Astrocyte (in vitro differentiated cells and primary cell): ENCODE data around the gene ALDH1L1. TPM values are rescaled to one million over a fixed set of nuclear protein-coding genes. Genes with fewer than 3 reads are reported as not detected.
"Not testable (repeated sequence)": the region's sequence is repeated elsewhere in the genome, so short reads cannot be mapped to it uniquely, and the experiment has no call there.

Source experiments
- DNase-seq: peaks from one replicate; pipeline ENCODE4 v3.0.0-alpha.2; 2010; ENCODE audit warnings: low read depth
- FAIRE-seq: peaks from 2 replicates; lab custom pipeline; 2011; peaks lifted over from hg19 to GRCh38; lab: Jason Lieb, UNC
- H2AFZ ChIP-seq: 2 replicates; pipeline ENCODE4 v1.6.0; 2012; ENCODE audit warnings: low read depth, low read length, inconsistent platforms
- H3K27ac ChIP-seq: 2 replicates; pipeline ENCODE4 v1.5.1; 2011; ENCODE audit warnings: low read depth, low read length, inconsistent platforms
- H3K27me3 ChIP-seq: 2 replicates; pipeline ENCODE4 v1.6.0; 2011; ENCODE audit warnings: low read length, inconsistent platforms; ENCODE audit not compliant: insufficient read depth
- H3K36me3 ChIP-seq: 2 replicates; pipeline ENCODE4 v1.5.1; 2011; ENCODE audit warnings: low read length, inconsistent platforms; ENCODE audit not compliant: insufficient read depth
- H3K4me1 ChIP-seq: 2 replicates; pipeline ENCODE4 v1.5.1; 2011; ENCODE audit warnings: low read length, inconsistent platforms; ENCODE audit not compliant: insufficient read depth
- H3K4me2 ChIP-seq: 2 replicates; pipeline ENCODE4 v1.6.0; 2012; ENCODE audit warnings: low read length, inconsistent platforms
- H3K4me3 ChIP-seq: 2 replicates; pipeline ENCODE4 v1.5.1; 2011; ENCODE audit warnings: low read depth, mild to moderate bottlenecking, low read length, inconsistent platforms; ENCODE audit not compliant: insufficient read depth
- H3K79me2 ChIP-seq: 2 replicates; pipeline ENCODE4 v1.6.0; 2012; ENCODE audit warnings: mild to moderate bottlenecking, low read length, inconsistent platforms; ENCODE audit not compliant: insufficient read depth
- H3K9ac ChIP-seq: 2 replicates; pipeline ENCODE4 v1.6.0; 2012; ENCODE audit warnings: mild to moderate bottlenecking, low read length, inconsistent platforms
- H3K9me3 ChIP-seq: 2 replicates; pipeline ENCODE4 v1.5.1; 2012; ENCODE audit warnings: low read depth, mild to moderate bottlenecking, low read length, inconsistent platforms; ENCODE audit not compliant: insufficient read depth
- H4K20me1 ChIP-seq: 2 replicates; pipeline ENCODE4 v1.6.0; 2012; ENCODE audit warnings: low read length, inconsistent platforms; ENCODE audit not compliant: insufficient read depth
- H3K27ac Mint-ChIP-seq: one replicate; pipeline ENCODE4 v1.8.0; 2021; ENCODE audit warnings: mild to moderate bottlenecking, mixed read lengths; ENCODE audit not compliant: unreplicated experiment
- H3K27me3 Mint-ChIP-seq: one replicate; pipeline ENCODE4 v1.8.0; 2021; ENCODE audit warnings: low read depth, mixed read lengths; ENCODE audit not compliant: unreplicated experiment
- H3K36me3 Mint-ChIP-seq: one replicate; pipeline ENCODE4 v1.8.0; 2021; ENCODE audit warnings: low read depth, mixed read lengths; ENCODE audit not compliant: unreplicated experiment
- H3K4me1 Mint-ChIP-seq: one replicate; pipeline ENCODE4 v1.8.0; 2021; ENCODE audit warnings: low read depth, mixed read lengths; ENCODE audit not compliant: unreplicated experiment
- H3K4me3 Mint-ChIP-seq: one replicate; pipeline ENCODE4 v1.8.0; 2021; ENCODE audit warnings: mild to moderate bottlenecking, moderate library complexity, mixed read lengths; ENCODE audit not compliant: unreplicated experiment
- H3K9me3 Mint-ChIP-seq: one replicate; pipeline ENCODE4 v1.8.0; 2021; ENCODE audit warnings: mild to moderate bottlenecking, mixed read lengths; ENCODE audit not compliant: unreplicated experiment
- CTCF ChIP-seq: IDR thresholded peaks from 2 replicates; pipeline ENCODE4 v1.5.1; 2011; ENCODE audit warnings: low read depth, mild to moderate bottlenecking, inconsistent platforms, low read length, moderate library complexity; ENCODE audit not compliant: insufficient read depth
- EZH2 ChIP-seq: IDR thresholded peaks from 2 replicates; pipeline ENCODE4 v1.6.1; 2012; ENCODE audit warnings: mild to moderate bottlenecking, low read length, inconsistent platforms; ENCODE audit not compliant: insufficient read depth
- total RNA-seq: library from RNA; stranded (reverse); gene quantifications from 2 replicates; pipeline ENCODE4 v1.2.1, GENCODE V29; 2021

The ALDH1L1 gene
- total RNA-seq, 1 donor from 2014 or later = not detected

- no peaks in the 10 kb centered on the region for H3K36me3 ChIP-seq
- H3K4me1 ChIP-seq = no peaks in the 10 kb centered on the region
- no peaks in the 10 kb centered on the region for H3K9me3 ChIP-seq
- H3K4me2 ChIP-seq = no peak overlapping the region
- H3K27me3 ChIP-seq = no peaks in the 10 kb centered on the region
- no peak overlapping the region for H3K4me3 ChIP-seq
- Mint-ChIP-seq H3K27ac (no peak overlapping the region), H3K27me3 (no peaks in the 10 kb centered on the region), H3K9me3 (peaks cover 2% of the 10 kb centered on the region), H3K4me1 (peaks cover 3% of the 10 kb centered on the region), H3K4me3 (no peak overlapping the region), H3K36me3 (peaks cover 2% of the 10 kb centered on the region)
- no peaks in the 10 kb centered on the region for H4K20me1 ChIP-seq
- DNase-seq (no peak), FAIRE-seq (no peak)
- no peak overlapping the region for H2AFZ ChIP-seq
- no peak overlapping the region for H3K9ac ChIP-seq
- no peak for TF ChIP-seq CTCF
- TF ChIP-seq EZH2 = no peak
- H3K79me2 ChIP-seq = no peaks in the 10 kb centered on the region
- no peak overlapping the region for H3K27ac ChIP-seq
Measured at GRCh38 chr3:126067959-126068358, 112.4 kb downstream of the ALDH1L1 start.

GRCh38 chr3:126066676-126067075 is 113.7 kb downstream of the ALDH1L1 start:
- FAIRE-seq, H3K4me3 Mint-ChIP-seq, H3K36me3 ChIP-seq, H3K4me2 ChIP-seq, H3K27ac Mint-ChIP-seq, H3K27me3 Mint-ChIP-seq, DNase-seq, H3K9ac ChIP-seq, H3K9me3 Mint-ChIP-seq, H2AFZ ChIP-seq, H4K20me1 ChIP-seq, H3K4me1 Mint-ChIP-seq, H3K36me3 Mint-ChIP-seq, H3K4me1 ChIP-seq, H3K4me3 ChIP-seq, H3K9me3 ChIP-seq, H3K27ac ChIP-seq, H3K79me2 ChIP-seq, H3K27me3 ChIP-seq: not testable (repeated sequence)

GRCh38 chr3:126065876-126066275 is 114.5 kb downstream of the ALDH1L1 start:
- H3K36me3 Mint-ChIP-seq = peaks cover 7% of the 10 kb centered on the region
- no peaks in the 10 kb centered on the region for H3K27me3 Mint-ChIP-seq
- no peaks in the 10 kb centered on the region for H3K9me3 Mint-ChIP-seq

More at GRCh38 chr3:126065876-126066275, 114.5 kb downstream of the ALDH1L1 start:
- no peak for TF ChIP-seq CTCF
- Histone ChIP-seq H3K79me2 (no peaks in the 10 kb centered on the region), H3K27ac (no peak overlapping the region), H4K20me1 (peaks cover 3% of the 10 kb centered on the region), H2AFZ (no peak overlapping the region), H3K36me3 (no peaks in the 10 kb centered on the region), H3K9ac (no peak overlapping the region), H3K4me3 (no peak overlapping the region), H3K4me2 (no peak overlapping the region), H3K27me3 (no peaks in the 10 kb centered on the region), H3K9me3 (no peaks in the 10 kb centered on the region), H3K4me1 (no peaks in the 10 kb centered on the region)
- no peak overlapping the region for H3K4me3 Mint-ChIP-seq
- no peak for FAIRE-seq
- no peak for DNase-seq
- H3K4me1 Mint-ChIP-seq = peaks cover 3% of the 10 kb centered on the region
- no peak overlapping the region for H3K27ac Mint-ChIP-seq
